HG02798 (cell line): ENCODE data around the gene CTBP2.

Experiments
- ATAC-seq: cut with Tn5 transposase; IDR thresholded peaks from one replicate; pipeline ENCODE4 v1.9.1; 2021; ENCODE audit warnings: mild to moderate bottlenecking; ENCODE audit not compliant: unreplicated experiment, poor library complexity

The CTBP2 gene

GRCh38 chr10:125004571-125005311 is 155.6 kb downstream of the CTBP2 start:
- ATAC-seq, result no peak

- no peak for ATAC-seq
Observed at GRCh38 chr10:125003901-125004467, 156.4 kb downstream of the CTBP2 start.

- no peak for ATAC-seq
Observed at GRCh38 chr10:125003146-125003900, 157.0 kb downstream of the CTBP2 start.

GRCh38 chr10:125002423-125003145 is 157.8 kb downstream of the CTBP2 start:
- ATAC-seq, result no peak

- no peak for ATAC-seq
Observed at GRCh38 chr10:125002047-125002422, 158.3 kb downstream of the CTBP2 start.

GRCh38 chr10:125001313-125002046 is 158.9 kb downstream of the CTBP2 start:
- ATAC-seq, result no peak

- no peak for ATAC-seq
Observed at GRCh38 chr10:125000366-125001312, 159.7 kb downstream of the CTBP2 start.

GRCh38 chr10:124999433-125000365 is 160.7 kb downstream of the CTBP2 start:
- no peak for ATAC-seq

- ATAC-seq, result no peak
Observed at GRCh38 chr10:124998624-124999291, 161.6 kb downstream of the CTBP2 start.

- no peak for ATAC-seq
Observed at GRCh38 chr10:124997771-124998623, 162.4 kb downstream of the CTBP2 start.

- no peak for ATAC-seq
Observed at GRCh38 chr10:124997306-124997705, 163.1 kb downstream of the CTBP2 start.

- ATAC-seq, result no peak
Observed at GRCh38 chr10:124996854-124997215, 163.5 kb downstream of the CTBP2 start.

GRCh38 chr10:124996127-124996853 is 164.1 kb downstream of the CTBP2 start:
- no peak for ATAC-seq

- ATAC-seq, result no peak
Observed at GRCh38 chr10:124995605-124996004, 164.8 kb downstream of the CTBP2 start.

- no peak for ATAC-seq
Observed at GRCh38 chr10:124994573-124995473, 165.5 kb downstream of the CTBP2 start.
